H1 (cell line): ENCODE measurements around the gene LHFPL6. TPM values are rescaled to one million over a fixed set of nuclear protein-coding genes. Genes with fewer than 3 reads are reported as not detected.

Experiments used
- CTCF ChIA-PET: fragments of 300-600 bp; sonication (Branson Sonifier 250); formaldehyde crosslinking; loops from one replicate; lab custom pipeline; 2021; ENCODE audit not compliant: partially characterized antibody; lab: Charles Lee
- POLR2A ChIA-PET: fragments of 300-600 bp; sonication (Branson Sonifier 250); formaldehyde crosslinking; loops from one replicate; lab custom pipeline; 2021; ENCODE audit warnings: inconsistent platforms; ENCODE audit not compliant: partially characterized antibody; lab: Charles Lee
- DNase-seq, 2 experiments: peaks; one replicate each; pipeline versions ENCODE4 v3.0.0 to v3.0.0-alpha.2; 2010 to 2022; ENCODE audit warnings: low spot score in 2 of 2, low read depth in 1 of 2, mixed read lengths in 1 of 2
- FAIRE-seq: peaks from 2 replicates; lab custom pipeline; 2011; peaks lifted over from hg19 to GRCh38; lab: Jason Lieb, UNC
- H2AFZ ChIP-seq: 2 replicates; pipeline ENCODE4 v1.8.1; 2012; ENCODE audit warnings: low read length, inconsistent platforms
- H2AK5ac ChIP-seq: 2 replicates; pipeline ENCODE4 v1.6.1; 2013; ENCODE audit warnings: low read depth, low read length
- H2BK120ac ChIP-seq: replicated peaks from 2 replicates; pipeline ENCODE3; 2013; ENCODE audit warnings: low read depth, low read length, inconsistent platforms
- H2BK12ac ChIP-seq: 2 replicates; pipeline ENCODE4 v1.6.1; 2013; ENCODE audit warnings: low read depth, low read length
- H2BK15ac ChIP-seq: 2 replicates; pipeline ENCODE4 v1.6.1; 2013; ENCODE audit warnings: low read length
- H2BK20ac ChIP-seq: 2 replicates; pipeline ENCODE4 v1.6.1; 2013; ENCODE audit warnings: low read length
- H2BK5ac ChIP-seq: 2 replicates; pipeline ENCODE4 v1.6.1; 2013; ENCODE audit warnings: low read depth, low read length
- H3K14ac ChIP-seq: 2 replicates; pipeline ENCODE4 v1.6.1; 2013; ENCODE audit warnings: inconsistent platforms; ENCODE audit not compliant: insufficient read length
- H3K18ac ChIP-seq: 2 replicates; pipeline ENCODE4 v1.6.1; 2013; ENCODE audit warnings: low read length; ENCODE audit errors: extremely low read depth
- H3K23ac ChIP-seq: 2 replicates; pipeline ENCODE4 v1.6.1; 2013; ENCODE audit warnings: inconsistent platforms; ENCODE audit not compliant: insufficient read length
- H3K23me2 ChIP-seq: 2 replicates; pipeline ENCODE4 v1.6.1; 2013; ENCODE audit warnings: low read depth, low read length
- H3K27ac ChIP-seq: 2 replicates; pipeline ENCODE4 v1.6.1; 2011; ENCODE audit warnings: low read depth, low read length, inconsistent platforms
- H3K27me3 ChIP-seq, 4 experiments: replicated peaks in 1 of 4; 1 replicate in 1 of 4; 2 replicates in 3 of 4; pipeline versions ENCODE4 v1.6.1 to v1.8.1; 2011 to 2013; ENCODE audit warnings: low read length in 3 of 4, mild to moderate bottlenecking in 3 of 4, inconsistent platforms in 2 of 4, mixed read lengths in 2 of 4, moderate library complexity in 1 of 4; ENCODE audit not compliant: control insufficient read depth in 3 of 4, insufficient read depth in 3 of 4; ENCODE audit errors: extremely low read depth in 1 of 4
- H3K36me3 ChIP-seq, 4 experiments: 2 replicates each; pipeline versions ENCODE4 v1.6.1 to v1.8.1; 2011 to 2013; ENCODE audit warnings: mild to moderate bottlenecking in 4 of 4, low read length in 3 of 4, moderate library complexity in 2 of 4, control low read depth in 1 of 4, inconsistent platforms in 1 of 4; ENCODE audit not compliant: insufficient read depth in 4 of 4, control insufficient read depth in 2 of 4
- H3K4ac ChIP-seq: replicated peaks from 2 replicates; pipeline ENCODE3; 2013; ENCODE audit warnings: low read length, low read depth, mixed read lengths, inconsistent platforms; ENCODE audit not compliant: insufficient read length
- H3K4me1 ChIP-seq, 4 experiments: replicated peaks in 1 of 4; 1 replicate in 1 of 4; 2 replicates in 3 of 4; pipeline versions ENCODE4 v1.6.1 to v1.8.1; 2011 to 2013; ENCODE audit warnings: low read length in 3 of 4, inconsistent platforms in 2 of 4, mixed read lengths in 1 of 4; ENCODE audit not compliant: insufficient read depth in 4 of 4, control insufficient read depth in 3 of 4
- H3K4me2 ChIP-seq, 2 experiments: 2 replicates each; pipeline versions ENCODE4 v1.6.1 to v1.8.1; 2011 to 2013; ENCODE audit warnings: low read depth in 2 of 2, low read length in 2 of 2, control low read depth in 1 of 2, inconsistent platforms in 1 of 2, mild to moderate bottlenecking in 1 of 2; ENCODE audit not compliant: insufficient read depth in 1 of 2
- H3K4me3 ChIP-seq, 4 experiments: fragments of 200-600, 300-600 bp in 1 of 4; sonication (generic), shearing (Covaris generic), sonication (Bioruptor Twin) in 1 of 4; 2 replicates each; pipeline versions ENCODE4 v1.5.1 to v1.8.1; 2011 to 2016; ENCODE audit warnings: low read length in 4 of 4, low read depth in 3 of 4, control low read depth in 2 of 4, inconsistent platforms in 2 of 4, mild to moderate bottlenecking in 2 of 4, mixed read lengths in 1 of 4, moderate library complexity in 1 of 4; ENCODE audit not compliant: insufficient read depth in 2 of 4; ENCODE audit errors: extremely low read depth in 1 of 4
- H3K56ac ChIP-seq: replicated peaks from 2 replicates; pipeline ENCODE3; 2013; ENCODE audit warnings: low read depth, mild to moderate bottlenecking, mixed read lengths, low read length, inconsistent platforms; ENCODE audit not compliant: insufficient read length
- H3K79me1 ChIP-seq: 2 replicates; pipeline ENCODE4 v1.6.1; 2013; ENCODE audit warnings: low read depth, low read length, control low read depth
- H3K79me2 ChIP-seq, 2 experiments: 2 replicates each; pipeline versions ENCODE4 v1.6.1 to v1.8.1; 2012 to 2013; ENCODE audit warnings: low read length in 2 of 2, mild to moderate bottlenecking in 2 of 2, inconsistent platforms in 1 of 2; ENCODE audit not compliant: insufficient read depth in 2 of 2, control insufficient read depth in 1 of 2
- H3K9ac ChIP-seq, 4 experiments: replicated peaks in 1 of 4; 1 replicate in 1 of 4; 2 replicates in 3 of 4; pipeline versions ENCODE4 v1.6.1 to v1.8.1; 2011 to 2013; ENCODE audit warnings: low read depth in 3 of 4, low read length in 3 of 4, control low read depth in 2 of 4, mild to moderate bottlenecking in 2 of 4, moderate library complexity in 2 of 4, inconsistent platforms in 1 of 4; ENCODE audit errors: extremely low read depth in 1 of 4
- H3K9me3 ChIP-seq, 2 experiments: 2 replicates each; pipeline versions ENCODE4 v1.6.1 to v1.8.1; 2012 to 2013; ENCODE audit warnings: mild to moderate bottlenecking in 2 of 2, moderate library complexity in 2 of 2, control low read depth in 1 of 2, inconsistent platforms in 1 of 2, low read depth in 1 of 2, low read length in 1 of 2, mixed read lengths in 1 of 2; ENCODE audit not compliant: insufficient read depth in 2 of 2
- H4K20me1 ChIP-seq, 2 experiments: replicated peaks in 1 of 2; 2 replicates each; pipeline versions ENCODE3 to v1.8.1; 2011 to 2013; ENCODE audit warnings: inconsistent platforms in 2 of 2, low read length in 2 of 2, mild to moderate bottlenecking in 1 of 2; ENCODE audit not compliant: insufficient read depth in 2 of 2, control insufficient read depth in 1 of 2
- H4K5ac ChIP-seq: 2 replicates; pipeline ENCODE4 v1.6.1; 2013; ENCODE audit warnings: low read length, low read depth, mixed read lengths, inconsistent platforms; ENCODE audit not compliant: insufficient read length
- H4K8ac ChIP-seq: 2 replicates; pipeline ENCODE4 v1.8.0; 2013; ENCODE audit warnings: mild to moderate bottlenecking, moderate library complexity, low read length, inconsistent platforms; ENCODE audit not compliant: insufficient read depth; ENCODE audit errors: extremely low read depth
- H4K91ac ChIP-seq: replicated peaks from 2 replicates; pipeline ENCODE3; 2013; ENCODE audit warnings: low read length, mixed read lengths, inconsistent platforms; ENCODE audit not compliant: insufficient read length
- HDAC2 ChIP-seq, 2 experiments: fragments of 300-600 bp in 1 of 2; sonication (generic) in 1 of 2; IDR thresholded peaks; 2 replicates each; pipeline ENCODE4 v1.6.1; 2011 to 2012; ENCODE audit warnings: low read depth in 2 of 2, low read length in 2 of 2, mild to moderate bottlenecking in 2 of 2, moderate library complexity in 2 of 2, borderline replicate concordance in 1 of 2, inconsistent platforms in 1 of 2
- POLR2A ChIP-seq, 2 experiments: IDR thresholded peaks; 1 replicate in 1 of 2; 2 replicates in 1 of 2; pipeline ENCODE4 v1.6.1; 2011; ENCODE audit warnings: low read depth in 2 of 2, low read length in 2 of 2, mild to moderate bottlenecking in 2 of 2; ENCODE audit errors: control extremely low read depth in 1 of 2
- RBBP5 ChIP-seq: IDR thresholded peaks from 2 replicates; pipeline ENCODE4 v1.7.1; 2012; ENCODE audit warnings: low read depth, mild to moderate bottlenecking, inconsistent platforms, low read length, moderate library complexity, borderline replicate concordance
- RNF2 ChIP-seq: fragments of 200-900, 300-1000 bp; sonication (generic); IDR thresholded peaks from 2 replicates; pipeline ENCODE4 v1.7.1; 2016; ENCODE audit warnings: borderline replicate concordance, low read depth, mild to moderate bottlenecking, antibody characterized with exemption, low read length; ENCODE audit not compliant: poor library complexity, severe bottlenecking; ENCODE audit errors: missing control alignments
- SAP30 ChIP-seq: fragments of 300-600 bp; sonication (generic); IDR thresholded peaks from 2 replicates; pipeline ENCODE4 v1.7.1; 2012; ENCODE audit warnings: low read length, moderate library complexity, mild to moderate bottlenecking, inconsistent platforms; ENCODE audit not compliant: insufficient read depth, insufficient replicate concordance
- SIN3A ChIP-seq, 2 experiments: IDR thresholded peaks in 1 of 2; conservative IDR thresholded peaks in 1 of 2; 2 replicates each; pipeline ENCODE4 v1.6.1; 2011 to 2012; ENCODE audit warnings: low read length in 2 of 2, improper control_type of control experiment in 1 of 2, low read depth in 1 of 2, mild to moderate bottlenecking in 1 of 2
- SRF ChIP-seq: IDR thresholded peaks from 2 replicates; pipeline ENCODE4 v1.6.1; 2011; ENCODE audit warnings: mild to moderate bottlenecking, low read depth, low read length, moderate library complexity
- SUZ12 ChIP-seq: fragments of 200-600 bp; sonication (generic); IDR thresholded peaks from 2 replicates; pipeline ENCODE4 v1.6.1; 2012; ENCODE audit warnings: mild to moderate bottlenecking, inconsistent platforms, low read length, moderate library complexity, mixed read lengths
- TEAD4 ChIP-seq: IDR thresholded peaks from 2 replicates; pipeline ENCODE4 v1.6.1; 2012; ENCODE audit warnings: low read depth, low read length, inconsistent platforms, mixed read lengths
- USF2 ChIP-seq: IDR thresholded peaks from 2 replicates; pipeline ENCODE4 v1.6.1; 2011; ENCODE audit warnings: low read length, improper control_type of control experiment
- WGBS, 2 experiments: shearing (Covaris generic) in 1 of 2; methylation state at CpG; one replicate each; pipeline versions ENCODE4 v1.1.6 to v1.1.7; 2013 to 2015; ENCODE audit warnings: low lambda C conversion rate in 2 of 2, mixed read lengths in 2 of 2, inconsistent platforms in 1 of 2, low coverage in 1 of 2, missing lambda C conversion rate in 1 of 2; ENCODE audit not compliant: insufficient replicate concordance in 2 of 2, insufficient coverage in 1 of 2, insufficient read length in 1 of 2; ENCODE audit errors: extremely low coverage in 1 of 2, missing lambda C conversion rate in 1 of 2; 5-methylcytosine and 5-hydroxymethylcytosine counted together
- polyA plus RNA-seq, 7 experiments: library from polyadenylated mRNA; depleted of rRNA in 3 of 7; stranded (reverse) in 5 of 7; unstranded in 2 of 7; fragments of >200 nt in 5 of 7; fragments of 200-250 nt in 2 of 7; gene quantifications; 1 replicate in 5 of 7; 2 replicates in 1 of 7; 4 replicates in 1 of 7; pipeline versions ENCODE4 v1.2.1 to v1.2.3, GENCODE V29; 2011 to 2013; ENCODE audit warnings: missing spikeins in 2 of 7, mixed read lengths in 2 of 7
- total RNA-seq: library from RNA; stranded (reverse); fragmentation: NEBNext Ultra II Directional; extraction: Animal tissue kit (Norgen Biotek cat#: 25700); gene quantifications from 2 replicates; pipeline ENCODE4 v1.2.1, GENCODE V29; 2021
- TF ChIP-seq, protein P1 (sequence below): IDR thresholded peaks from 2 replicates; pipeline ENCODE4 v1.6.1; 2012; ENCODE audit warnings: inconsistent platforms

The LHFPL6 gene
- total and polyA plus RNA-seq, 2 of the 8 experiments (the other 6 are each of a cell fraction or from before 2014, with no cell fraction given): 7.6 to 17.0 TPM

- no peak overlapping the region for H3K4me2 ChIP-seq
- H4K5ac ChIP-seq: no peak overlapping the region
- H3K14ac ChIP-seq: no peak overlapping the region
- H3K56ac ChIP-seq: no peak overlapping the region
- no peaks in the 10 kb centered on the region for H3K27me3 ChIP-seq
- H3K36me3 ChIP-seq: no peaks in the 10 kb centered on the region
- ChIA-PET POLR2A (no interaction called here), CTCF (no interaction called here)
- peaks cover 0 to 4% of the 10 kb centered on the region in 2 experiments for H4K20me1 ChIP-seq
- no peak overlapping the region for H4K91ac ChIP-seq
- no peak overlapping the region for H4K8ac ChIP-seq
- 0 out of 2 replicates have a peak overlapping the region, but pooled peaks have one; percentile 63 for H2BK5ac ChIP-seq
- no peak overlapping the region for H3K4ac ChIP-seq
- H3K9me3 ChIP-seq: 0 out of 4 replicates have a peak, but pooled peaks cover 0 to 2% of the 10 kb centered on the region in 2 experiments
- H2AK5ac ChIP-seq: 0 out of 2 replicates have a peak overlapping the region, but pooled peaks have one; percentile 49
- DNase-seq (no peak), FAIRE-seq (no peak)
- 0 out of 2 replicates have a peak, but pooled peaks cover 2% of the 10 kb centered on the region for H3K23me2 ChIP-seq
- no peak overlapping the region for H3K23ac ChIP-seq
- H3K27ac ChIP-seq: no peak overlapping the region
- H3K18ac ChIP-seq: no peak overlapping the region
- no peak overlapping the region for H2AFZ ChIP-seq
- 92% methylated on average over 1 of the region's 1 CpG; no CpG with 5 or more reads in 1 of the 2 experiments for WGBS, 2 experiments
- H3K79me2 ChIP-seq: no peaks in the 10 kb centered on the region
- peak overlapping the region; percentile 0 for H2BK120ac ChIP-seq
- H3K4me1 ChIP-seq: peaks cover 0 to 20% (median 12%) of the 10 kb centered on the region in 4 experiments; a peak in 4 of 7 replicates
- H2BK12ac ChIP-seq: peak overlapping the region; percentile 94
- no peak overlapping the region for H2BK15ac ChIP-seq
- H3K79me1 ChIP-seq: no peaks in the 10 kb centered on the region
- peak overlapping the region; percentile 40; the same call in 1 of the 2 replicates for H2BK20ac ChIP-seq
- H3K9ac ChIP-seq: no peak overlapping the region
- no peak overlapping the region for H3K4me3 ChIP-seq
- TF ChIP-seq RBBP5 (no peak), SIN3A (conservative IDR thresholded peaks at IDR 0.05 in 1 of 2, IDR thresholded peaks at IDR 0.05 in 1 of 2; ENCODE audit: low read depth in 1 of 2, low read length in 2 of 2) (no peak), RNF2 (no peak), TEAD4 (no peak), SAP30 (no peak), SRF (no peak), POLR2A (IDR thresholded peaks at IDR 0.05; ENCODE audit: control extremely low read depth in 1 of 2, low read depth in 2 of 2, low read length in 2 of 2) (no peak), SUZ12 (no peak), HDAC2 (IDR thresholded peaks at IDR 0.05; ENCODE audit: borderline replicate concordance in 1 of 2, low read depth in 2 of 2, low read length in 2 of 2) (no peak), USF2 (no peak)
- TF ChIP-seq, protein P1, sequence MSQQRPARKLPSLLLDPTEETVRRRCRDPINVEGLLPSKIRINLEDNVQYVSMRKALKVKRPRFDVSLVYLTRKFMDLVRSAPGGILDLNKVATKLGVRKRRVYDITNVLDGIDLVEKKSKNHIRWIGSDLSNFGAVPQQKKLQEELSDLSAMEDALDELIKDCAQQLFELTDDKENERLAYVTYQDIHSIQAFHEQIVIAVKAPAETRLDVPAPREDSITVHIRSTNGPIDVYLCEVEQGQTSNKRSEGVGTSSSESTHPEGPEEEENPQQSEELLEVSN: no peak
Observed at GRCh38 chr13:39327172-39327479, 275.9 kb downstream of the LHFPL6 start.
